CD4-positive, alpha-beta T cell treated with Interferon alpha-2 for 1 hour (primary cell): ENCODE data around the gene RXFP2.

Experiments
- DNase-seq, 2 donors: peaks; one replicate each; pipeline ENCODE4 v3.0.0-alpha.2; 2020 to 2022

RXFP2 gene, protein sequence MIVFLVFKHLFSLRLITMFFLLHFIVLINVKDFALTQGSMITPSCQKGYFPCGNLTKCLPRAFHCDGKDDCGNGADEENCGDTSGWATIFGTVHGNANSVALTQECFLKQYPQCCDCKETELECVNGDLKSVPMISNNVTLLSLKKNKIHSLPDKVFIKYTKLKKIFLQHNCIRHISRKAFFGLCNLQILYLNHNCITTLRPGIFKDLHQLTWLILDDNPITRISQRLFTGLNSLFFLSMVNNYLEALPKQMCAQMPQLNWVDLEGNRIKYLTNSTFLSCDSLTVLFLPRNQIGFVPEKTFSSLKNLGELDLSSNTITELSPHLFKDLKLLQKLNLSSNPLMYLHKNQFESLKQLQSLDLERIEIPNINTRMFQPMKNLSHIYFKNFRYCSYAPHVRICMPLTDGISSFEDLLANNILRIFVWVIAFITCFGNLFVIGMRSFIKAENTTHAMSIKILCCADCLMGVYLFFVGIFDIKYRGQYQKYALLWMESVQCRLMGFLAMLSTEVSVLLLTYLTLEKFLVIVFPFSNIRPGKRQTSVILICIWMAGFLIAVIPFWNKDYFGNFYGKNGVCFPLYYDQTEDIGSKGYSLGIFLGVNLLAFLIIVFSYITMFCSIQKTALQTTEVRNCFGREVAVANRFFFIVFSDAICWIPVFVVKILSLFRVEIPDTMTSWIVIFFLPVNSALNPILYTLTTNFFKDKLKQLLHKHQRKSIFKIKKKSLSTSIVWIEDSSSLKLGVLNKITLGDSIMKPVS

DNA sequence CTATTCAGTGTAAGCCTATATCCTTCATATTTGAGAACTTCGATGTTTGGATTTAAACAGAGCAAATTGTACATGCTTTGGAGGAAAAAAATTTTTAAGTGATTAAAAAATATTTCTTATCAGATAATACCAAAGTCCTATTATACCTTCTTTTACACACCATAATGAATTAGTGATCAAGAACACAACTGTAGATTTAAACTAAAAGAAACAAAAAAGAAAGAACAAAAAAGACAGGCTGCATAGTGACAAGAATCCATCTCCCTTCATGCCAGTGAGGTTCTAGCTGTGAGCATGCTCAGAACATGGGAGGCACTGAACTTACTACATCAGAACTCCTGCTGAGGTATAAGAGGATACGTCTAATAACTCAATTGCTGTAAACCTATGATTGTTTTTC, at the start of gene RXFP2:
Gene RXFP2, plus strand, starts transcription at position 301 of the 400 bp plus-strand sequence. Its CDS starts 87 bp downstream, at position 388.
- DNase-seq, result no peak

DNA sequence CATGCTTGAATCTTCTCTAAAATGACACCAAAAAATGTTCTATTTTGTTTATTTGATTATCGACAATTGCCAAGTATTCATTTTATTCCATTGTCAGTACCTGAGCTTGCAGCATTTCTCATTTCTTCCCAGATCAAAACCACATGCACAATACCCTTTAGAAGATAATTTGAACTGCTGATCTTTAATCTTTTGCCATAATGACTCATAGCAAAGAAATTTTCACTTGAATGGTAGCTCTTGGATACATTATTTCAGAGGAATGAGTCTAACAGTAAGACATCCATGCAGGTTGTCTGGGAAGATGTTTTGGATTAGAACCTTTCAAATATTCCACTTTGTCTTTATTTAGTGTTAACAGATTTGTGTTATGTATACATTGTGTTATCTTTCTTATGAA, 42.0 kb upstream of the RXFP2 start:
- DNase-seq, result no peak

DNA sequence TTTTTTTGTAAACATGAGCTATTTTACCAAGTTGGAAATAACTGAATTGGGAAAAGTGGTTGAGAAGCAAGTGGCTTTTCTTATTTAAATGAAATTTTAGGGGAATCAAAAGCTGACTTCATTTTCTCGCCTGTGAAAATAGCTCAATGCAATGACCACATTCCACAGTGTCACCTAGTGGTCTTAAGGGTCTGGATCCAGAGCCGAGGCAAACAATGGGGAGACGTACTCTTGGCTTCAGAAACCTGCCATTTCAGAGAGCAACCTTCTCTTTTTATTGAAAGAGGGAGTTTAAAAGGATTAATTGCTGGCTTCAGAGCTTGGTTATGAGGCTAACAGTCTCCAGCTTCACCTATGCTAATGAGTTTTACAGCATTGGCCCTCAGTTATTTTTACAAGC, 39.7 kb upstream of the RXFP2 start:
- no peak for DNase-seq

- no peak for DNase-seq
Measured at GRCh38 chr13:31703780-31704179, 35.5 kb upstream of the RXFP2 start.

DNA sequence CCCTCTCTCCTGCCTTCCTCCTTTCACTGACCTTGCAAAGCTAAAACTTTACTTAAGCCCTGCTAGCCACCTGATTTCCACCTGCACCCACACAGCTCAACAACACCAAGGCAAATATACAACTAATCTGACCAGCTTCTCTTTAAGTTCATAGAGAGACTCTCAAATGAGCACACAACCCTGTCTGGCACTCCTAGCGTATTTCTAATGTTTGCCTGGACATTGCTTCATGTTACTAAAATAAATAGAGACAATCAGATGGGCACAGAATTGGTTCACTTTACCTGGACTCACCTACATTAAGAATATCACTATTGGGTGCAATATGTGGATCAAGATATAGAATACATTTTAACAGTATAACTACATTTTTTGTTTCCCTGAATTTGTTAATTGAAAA, 33.2 kb upstream of the RXFP2 start:
- DNase-seq, result no peak

- no peak for DNase-seq
Measured at GRCh38 chr13:31717583-31717982, 21.7 kb upstream of the RXFP2 start.

DNA sequence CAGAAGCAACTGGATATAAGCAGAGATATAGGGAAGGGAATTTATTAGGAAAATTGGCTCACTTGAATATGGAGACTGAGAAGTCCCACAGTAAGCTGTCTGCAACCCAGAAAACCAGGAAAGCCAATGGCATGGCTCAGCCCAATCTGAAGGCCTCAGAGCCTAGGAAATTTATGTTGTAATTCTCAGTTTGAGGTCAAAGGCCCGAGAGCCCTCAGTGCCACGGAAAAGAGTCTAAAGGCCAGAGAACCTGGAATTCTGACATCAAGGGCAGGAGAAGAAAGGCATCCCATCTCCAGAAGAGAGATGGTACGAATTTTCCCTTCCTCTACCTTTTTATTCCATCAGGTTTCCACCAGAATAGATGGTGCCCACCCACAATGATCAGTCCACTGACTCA, 20.1 kb upstream of the RXFP2 start:
- no peak for DNase-seq

DNA sequence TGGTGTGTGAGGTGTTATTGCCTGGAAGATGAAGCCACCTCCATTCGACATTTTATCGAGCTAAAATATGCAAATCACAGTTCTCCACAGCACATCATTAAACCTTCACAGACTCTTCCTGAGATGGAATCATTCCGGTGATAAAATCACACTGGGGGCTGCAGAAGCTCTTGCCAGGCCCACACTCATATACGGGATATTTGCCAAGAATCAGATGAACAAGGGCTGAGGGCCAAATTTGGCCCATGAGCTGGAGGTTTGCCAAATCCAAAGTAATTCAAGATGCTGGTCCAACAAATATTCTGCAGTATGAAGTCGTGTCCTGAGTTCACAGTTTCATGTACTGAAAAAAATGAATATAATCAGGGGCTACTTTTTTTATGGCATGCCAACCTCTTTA, 16.7 kb upstream of the RXFP2 start:
- DNase-seq, result no peak

DNA sequence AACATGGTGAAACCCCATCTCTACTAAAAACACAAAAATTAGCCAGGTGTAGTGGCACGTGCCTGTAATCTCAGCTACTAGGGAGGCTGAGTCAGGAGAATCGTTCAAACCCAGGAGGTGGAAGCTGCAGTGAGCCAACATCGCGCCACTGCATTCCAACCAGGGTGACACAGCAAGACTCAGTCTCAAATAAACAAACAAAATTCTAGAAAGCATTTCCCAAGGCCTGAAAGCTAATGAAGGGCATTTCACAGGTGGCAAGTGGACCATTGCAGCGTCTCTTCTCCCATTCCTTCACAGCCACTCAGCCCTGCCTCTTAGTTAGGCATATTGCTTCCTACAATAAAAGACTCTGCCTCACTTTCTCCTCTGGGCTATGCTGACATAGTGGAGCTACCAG, 13.5 kb upstream of the RXFP2 start:
- DNase-seq, result no peak

DNA sequence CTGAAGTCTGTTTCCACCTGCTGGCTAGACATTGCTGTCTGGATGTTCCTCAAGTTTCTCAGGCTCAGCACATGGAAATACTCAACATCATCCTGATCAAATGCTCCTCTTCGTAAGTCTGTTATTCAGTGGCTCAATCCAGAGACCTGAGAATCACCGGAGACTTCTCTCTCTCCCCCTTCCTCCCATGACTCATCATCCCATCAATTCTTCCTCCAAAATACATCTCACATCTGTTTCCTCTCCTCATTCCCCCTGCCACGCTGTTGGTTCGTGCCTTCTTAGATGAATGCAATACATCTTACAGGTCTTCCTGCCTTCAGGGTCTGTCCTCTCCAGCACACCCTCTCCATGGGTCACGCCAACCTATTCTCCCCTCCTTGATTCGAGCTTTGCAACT, 7.4 kb upstream of the RXFP2 start:
- DNase-seq, result no peak

DNA sequence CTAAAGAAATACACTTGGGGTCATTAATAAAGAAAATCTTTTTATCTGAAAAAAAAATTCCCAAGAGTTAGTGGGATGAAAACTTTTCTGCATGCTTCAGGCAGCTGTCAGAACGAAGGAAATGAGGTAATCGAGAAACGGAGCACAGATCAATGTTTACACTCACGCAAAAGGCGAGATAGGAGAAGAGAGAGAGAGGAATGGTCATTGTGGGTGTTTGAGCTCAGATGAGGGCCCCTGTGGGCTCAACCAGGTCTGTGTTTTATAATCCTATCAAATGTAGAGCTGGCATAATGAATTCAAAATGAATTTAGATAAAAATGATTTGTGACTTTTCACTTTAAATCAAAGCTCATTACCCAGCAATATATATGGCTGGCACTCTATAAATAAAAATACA, 6.3 kb upstream of the RXFP2 start:
- DNase-seq, result no peak

- DNase-seq, result no peak
Measured at GRCh38 chr13:31733647-31734046, 5.7 kb upstream of the RXFP2 start.

GRCh38 chr13:31742097-31742734, 2.9 kb downstream of the RXFP2 start:
- peak; percentile 49 to 72 for DNase-seq

GRCh38 chr13:31747291-31747690, 8.0 kb downstream of the RXFP2 start:
- DNase-seq, result no peak

DNA sequence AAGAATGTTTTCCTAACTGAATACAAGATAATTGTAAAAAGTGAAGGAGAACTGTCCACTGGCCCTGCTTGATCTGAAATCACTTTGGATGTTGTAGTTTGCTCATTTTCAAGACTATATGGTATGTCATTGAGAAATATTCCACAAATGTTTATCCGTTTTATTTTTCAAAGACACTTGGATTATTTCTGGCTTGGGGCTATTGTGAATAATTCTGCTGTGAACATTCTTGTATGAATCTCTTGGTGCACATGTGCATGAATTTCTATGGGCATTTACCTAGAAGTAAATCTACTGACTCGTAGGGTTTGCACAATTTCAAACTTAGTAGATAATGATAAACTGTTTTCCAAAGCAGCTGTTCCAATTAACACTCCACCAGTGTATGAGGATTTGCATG, 8.6 kb downstream of the RXFP2 start:
- DNase-seq, result no peak

DNA sequence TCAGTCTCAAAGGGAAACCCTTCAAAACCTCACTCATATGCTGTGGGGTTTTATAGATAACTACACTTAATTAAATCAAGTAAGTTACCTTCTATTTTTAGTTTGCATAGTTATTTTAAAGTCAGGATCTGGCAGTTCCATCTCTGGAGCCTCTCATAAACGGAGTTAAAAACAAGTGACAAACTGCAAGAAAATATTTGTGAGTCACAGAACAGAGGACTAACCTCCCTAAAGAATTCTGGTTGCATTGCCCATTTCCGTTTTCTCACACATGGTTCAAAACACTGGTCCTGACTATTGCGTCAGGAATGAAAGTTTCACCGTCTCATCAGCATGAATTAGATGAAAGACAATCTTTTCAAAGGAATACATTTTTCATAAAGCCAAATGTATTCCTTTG, 10.6 kb downstream of the RXFP2 start:
- DNase-seq, result no peak

DNA sequence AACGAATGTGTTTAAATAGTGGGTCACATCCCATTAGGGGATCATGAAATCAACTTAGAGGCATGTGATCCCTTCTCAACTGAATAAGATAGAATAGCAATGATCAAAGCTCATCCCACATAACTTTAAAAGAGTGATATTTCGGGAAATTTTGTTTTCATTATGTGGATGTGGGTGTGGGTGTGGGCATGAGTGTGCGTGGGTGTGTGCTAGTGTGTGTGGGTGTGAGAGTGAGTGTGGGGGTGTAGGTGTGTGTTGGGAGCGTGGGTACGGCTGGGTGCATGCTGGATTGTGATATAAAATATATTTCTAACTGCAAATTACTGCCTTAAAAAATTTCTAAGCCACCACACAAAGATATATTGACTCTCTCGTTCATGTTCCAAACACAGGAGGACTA, 15.9 kb downstream of the RXFP2 start:
- DNase-seq, result no peak

DNA sequence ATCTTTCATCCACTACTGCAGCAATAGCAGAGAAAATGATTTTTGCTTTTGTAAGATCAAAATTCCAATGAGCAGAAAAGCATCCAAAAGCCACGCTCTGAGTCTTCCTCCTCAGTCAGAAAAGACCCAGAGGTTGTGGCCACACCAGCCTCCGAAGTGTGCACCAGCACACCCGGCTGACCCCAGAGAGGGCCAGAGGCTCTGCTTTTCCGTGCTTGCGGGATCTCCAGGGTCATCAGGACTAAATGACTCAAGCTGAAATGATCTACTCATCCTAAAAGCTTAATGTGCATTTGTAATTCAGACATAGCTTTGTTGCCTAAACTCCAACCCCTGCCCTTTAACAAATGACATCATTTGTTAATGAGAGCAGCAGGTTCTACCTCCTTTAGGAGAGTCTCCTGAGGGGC, 16.5 kb downstream of the RXFP2 start:
- no peak for DNase-seq

- no peak for DNase-seq
Measured at GRCh38 chr13:31756346-31756745, 17.0 kb downstream of the RXFP2 start.

DNA sequence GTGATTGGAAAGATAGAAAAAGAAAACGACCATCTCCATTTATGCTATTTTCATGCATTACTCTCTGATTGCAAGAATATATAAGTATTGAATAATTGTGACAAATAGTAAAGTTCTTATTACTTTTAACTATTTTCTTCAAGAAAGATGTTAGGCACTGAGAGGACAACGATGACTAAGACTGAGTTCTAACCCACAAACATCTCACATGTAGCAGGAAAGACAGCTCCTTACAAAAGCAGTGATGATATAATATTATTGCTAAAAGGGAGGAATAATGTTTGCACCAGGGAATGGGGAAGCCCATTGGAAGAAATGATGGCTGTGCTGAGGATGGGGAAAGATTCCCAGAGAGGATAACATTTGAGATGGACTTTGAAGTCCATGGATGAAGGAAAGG, 22.6 kb downstream of the RXFP2 start:
- DNase-seq, result no peak

- DNase-seq, result no peak
Measured at GRCh38 chr13:31764556-31764955, 25.2 kb downstream of the RXFP2 start.

DNA sequence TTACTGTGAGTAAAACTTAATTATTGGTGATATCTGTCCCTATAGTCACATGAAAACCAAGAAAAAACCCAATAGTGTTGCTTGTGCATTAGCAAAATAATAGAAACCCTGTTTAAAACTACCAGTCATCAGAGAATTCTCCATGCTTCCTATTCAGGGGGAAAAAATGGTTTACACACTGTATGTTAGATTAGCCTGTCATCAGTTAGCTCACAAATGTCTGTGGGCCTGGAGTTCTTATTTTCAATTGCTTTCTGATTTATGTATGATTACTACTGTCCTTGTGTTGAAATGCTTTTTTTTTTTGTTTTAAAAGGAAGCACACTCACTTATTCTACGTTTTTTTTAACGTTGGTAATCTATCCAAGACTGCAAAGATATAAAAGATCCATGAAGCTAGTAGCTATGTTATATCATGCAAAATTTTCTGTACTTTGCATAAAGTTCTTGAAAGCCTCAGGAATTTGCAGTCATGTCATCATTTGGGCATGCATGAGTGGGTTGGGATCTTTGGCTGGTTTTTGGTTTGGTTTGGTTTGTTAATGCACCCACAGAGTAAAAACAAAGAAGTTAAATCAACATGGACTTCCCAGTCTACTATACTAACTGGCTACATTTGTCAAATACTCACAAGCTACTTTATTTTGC, 25.9 kb downstream of the RXFP2 start:
- no peak for DNase-seq

- DNase-seq, result no peak
Measured at GRCh38 chr13:31767175-31767900, 28.0 kb downstream of the RXFP2 start.
